ENCODE measurements around the gene ANO2.

ANO2 gene

GRCh38 chr12:5525783-5526367 lies 419.2 kb downstream of the ANO2 start:
- no peak for DNase-seq

DNA sequence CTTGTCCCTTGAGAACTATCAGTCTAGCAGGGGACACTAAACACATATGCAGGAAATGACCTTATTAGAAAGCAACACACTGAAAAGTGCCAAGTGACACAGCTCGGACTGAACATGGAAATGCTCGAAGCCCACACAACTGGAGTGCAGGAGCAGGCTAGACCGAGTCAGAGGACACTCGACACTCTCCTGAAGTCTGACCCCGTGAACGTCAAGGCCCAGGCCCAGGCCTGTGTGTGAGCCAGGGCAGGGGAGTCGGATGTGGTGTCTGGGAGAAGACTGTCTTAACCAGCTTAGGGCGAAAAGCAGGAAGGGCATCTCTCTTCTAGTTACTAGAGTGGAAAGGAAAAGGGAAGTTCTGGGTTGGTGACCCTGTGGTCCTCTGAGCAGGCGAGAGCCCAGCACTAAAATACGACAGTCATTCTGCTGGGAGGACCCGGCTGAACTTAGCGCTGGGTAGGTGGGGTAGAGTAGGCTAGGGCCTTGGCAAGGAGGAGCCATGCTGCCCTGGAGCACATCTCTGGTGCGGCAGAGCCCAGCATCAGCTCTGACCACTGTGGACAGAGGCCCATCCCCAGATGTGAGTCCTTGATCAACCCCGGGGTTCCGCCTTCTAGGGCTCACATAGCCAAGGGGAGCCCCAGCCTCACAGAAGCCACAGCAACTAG lies 420.2 kb downstream of the ANO2 start:
- DNase-seq: no peak

- no peak for DNase-seq
Measured at GRCh38 chr12:5524116-5524768, 420.8 kb downstream of the ANO2 start.

DNA sequence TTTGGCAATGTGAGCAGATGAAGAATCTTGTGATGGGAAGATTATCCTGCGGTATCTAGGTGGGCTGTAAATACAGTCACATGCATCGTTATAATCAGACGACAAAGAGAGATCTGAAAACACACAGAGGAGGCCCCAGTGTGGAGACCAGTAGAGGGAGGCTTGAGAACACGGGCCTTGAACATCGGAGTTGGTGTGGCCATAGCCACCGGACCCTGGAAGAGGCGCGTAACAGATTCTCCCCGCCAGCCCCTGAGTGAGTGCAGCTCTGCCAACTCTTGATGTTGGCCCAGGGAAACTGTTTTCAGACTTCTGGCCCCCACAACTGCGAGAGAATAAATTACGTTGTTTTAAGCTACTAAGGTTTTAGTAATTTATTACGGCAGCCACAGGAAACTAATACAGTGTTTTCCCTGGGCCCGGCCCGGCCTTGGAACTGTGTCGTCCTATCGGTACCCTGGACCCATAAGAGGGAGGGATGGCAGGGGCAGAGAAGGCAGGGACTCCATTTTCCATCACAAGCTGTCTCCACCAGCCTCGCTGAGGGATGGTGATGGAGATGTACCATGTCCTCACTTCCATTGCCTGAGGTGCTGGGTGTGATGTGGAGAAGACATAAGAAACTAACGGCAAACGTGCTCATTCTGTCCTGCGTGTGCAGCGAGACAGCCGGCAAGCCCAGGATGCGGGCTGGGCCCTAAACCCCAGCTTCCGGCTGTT lies 421.5 kb downstream of the ANO2 start:
- DNase-seq: no peak

- no peak for DNase-seq
Measured at GRCh38 chr12:5522432-5523335, 422.4 kb downstream of the ANO2 start.

DNA sequence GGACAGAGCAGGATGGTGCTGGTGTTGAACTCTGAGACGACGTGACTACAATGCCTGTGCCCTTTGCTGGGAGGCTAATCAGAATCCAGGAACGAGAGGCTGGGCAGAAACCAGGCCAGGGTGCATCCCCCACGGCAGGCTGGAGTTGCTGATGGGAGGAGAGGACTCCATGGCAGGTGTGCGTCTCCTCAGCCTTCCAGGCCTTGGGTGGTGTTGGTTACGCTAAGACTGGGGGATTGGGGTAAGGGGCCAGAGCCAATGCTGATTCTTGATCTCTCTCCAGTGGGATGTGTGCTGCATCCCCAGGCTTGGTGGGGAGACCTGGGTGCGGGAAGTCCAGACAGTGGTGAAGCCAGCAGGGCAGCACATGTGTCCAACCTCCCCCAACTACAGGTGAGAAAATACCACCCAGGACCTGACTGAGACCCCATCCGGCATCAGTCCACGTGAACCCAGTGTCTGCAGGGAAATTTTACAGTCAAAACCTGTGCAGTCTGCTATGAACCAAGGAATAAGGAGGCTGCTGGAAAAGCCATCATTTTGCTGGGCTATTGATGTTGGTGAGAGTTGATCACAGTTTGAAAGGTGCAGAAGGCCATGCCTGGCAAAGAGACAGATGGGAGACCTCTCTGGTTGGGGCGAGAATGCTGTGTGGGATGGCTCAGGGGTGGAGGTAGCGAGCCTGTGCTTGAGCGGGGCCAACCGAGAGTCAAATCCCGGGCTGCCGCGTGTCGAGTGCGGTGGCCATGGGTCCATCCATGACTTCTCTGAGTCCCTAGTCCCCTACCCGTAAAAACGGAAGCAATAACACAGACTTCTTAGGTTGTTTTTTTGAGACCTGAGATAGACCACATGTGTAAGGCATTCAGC lies 423.4 kb downstream of the ANO2 start:
- no peak for DNase-seq

- DNase-seq: no peak
Measured at GRCh38 chr12:5520831-5521230, 424.2 kb downstream of the ANO2 start.

- no peak for DNase-seq
Measured at GRCh38 chr12:5520037-5520436, 425.0 kb downstream of the ANO2 start.

DNA sequence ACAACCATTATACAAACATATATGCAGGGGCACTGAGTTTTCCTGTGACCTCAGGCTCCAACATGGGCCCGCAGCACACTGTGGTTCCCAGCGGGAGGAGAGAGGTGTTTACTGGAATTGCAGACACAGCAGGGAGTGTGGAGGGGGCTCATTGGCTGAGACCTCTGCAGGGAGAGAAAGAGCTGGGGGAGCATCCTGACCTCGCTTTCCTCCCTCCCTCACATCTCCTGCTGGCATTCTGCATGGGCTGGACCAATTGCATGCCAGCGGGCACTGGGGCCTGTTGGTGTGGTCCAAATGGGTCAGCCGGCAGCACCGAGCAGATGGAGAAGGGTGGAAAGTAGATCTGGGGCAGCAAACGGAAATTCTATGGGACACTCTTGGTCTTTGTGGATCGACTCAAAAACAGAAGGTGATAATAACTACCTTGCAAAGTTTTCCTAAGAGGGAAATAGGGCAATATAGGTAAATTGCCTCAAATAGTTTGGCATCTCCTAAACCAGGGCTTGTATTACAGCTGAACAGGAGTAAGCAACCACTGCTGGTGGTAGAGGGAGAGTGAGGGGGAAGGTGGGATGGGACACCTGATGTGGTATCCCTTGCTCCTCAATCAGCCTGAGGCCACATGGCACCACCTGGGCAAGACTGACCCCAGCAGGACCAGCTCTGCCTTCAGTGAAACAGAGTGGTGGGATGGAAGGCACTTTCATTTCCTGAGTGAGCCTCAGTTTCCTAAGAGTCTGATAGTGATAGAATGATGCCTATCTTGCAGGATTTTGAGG lies 426.3 kb downstream of the ANO2 start:
- no peak for DNase-seq

DNA sequence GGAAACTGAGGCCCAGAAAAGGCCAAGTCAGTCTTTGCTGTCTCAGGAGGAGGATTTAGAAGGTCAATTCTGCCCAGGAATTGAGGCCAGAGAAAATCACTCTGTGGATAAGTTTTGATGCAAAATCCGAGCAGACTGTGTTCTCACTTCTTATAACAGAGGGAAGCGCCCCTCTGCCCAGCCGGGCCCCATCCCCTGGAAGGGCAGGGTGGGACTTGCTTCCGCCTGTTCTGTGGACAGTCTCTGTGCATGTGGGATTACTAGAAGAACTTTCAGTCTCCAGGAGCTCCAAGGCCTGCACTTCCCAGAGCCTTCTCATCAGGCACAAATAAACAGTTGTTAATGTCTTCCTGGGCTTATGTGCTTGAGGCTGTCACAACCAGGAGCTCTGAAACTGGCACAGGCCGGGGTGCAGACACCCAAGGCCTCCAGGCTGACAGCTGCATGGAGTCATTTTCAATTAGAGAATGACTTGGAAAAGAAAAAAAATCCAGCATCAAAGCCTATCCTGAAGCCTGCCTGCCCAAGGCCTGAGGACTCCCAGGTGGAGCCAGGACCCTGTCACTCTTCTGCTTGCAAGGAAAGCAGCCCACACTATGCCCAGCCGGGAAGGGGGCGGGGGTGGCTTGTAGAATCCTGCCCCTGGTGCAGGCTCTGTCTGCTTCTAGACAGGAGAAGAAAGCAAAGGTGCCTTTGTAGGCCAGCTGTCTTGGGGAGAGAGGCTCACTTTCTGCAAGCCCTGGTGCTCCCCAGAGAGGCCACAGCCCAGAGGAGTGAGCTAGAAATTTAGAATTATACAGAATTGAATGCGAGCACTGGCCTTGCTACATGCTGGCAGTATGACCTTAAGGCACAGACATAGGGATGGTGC lies 428.5 kb downstream of the ANO2 start:
- DNase-seq: no peak

DNA sequence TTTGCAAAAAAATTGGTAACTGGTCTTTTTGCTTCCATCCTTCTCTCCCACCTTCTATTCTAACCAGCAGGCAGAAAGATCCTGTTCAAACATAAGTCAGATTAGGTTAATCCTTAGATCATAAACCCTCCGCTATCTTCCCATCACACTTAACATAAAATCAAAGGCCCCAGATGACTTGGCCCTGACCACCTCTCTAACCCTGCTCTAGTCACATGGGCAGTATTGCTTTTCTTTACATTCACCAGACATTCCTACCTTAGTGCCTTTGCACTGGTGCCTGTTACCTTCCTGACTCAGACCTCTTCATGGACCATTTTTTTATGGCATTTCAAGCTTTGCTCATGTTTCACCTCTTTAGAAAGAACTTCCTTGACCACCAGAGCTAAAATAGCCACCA lies 429.6 kb downstream of the ANO2 start:
- DNase-seq: no peak

DNA sequence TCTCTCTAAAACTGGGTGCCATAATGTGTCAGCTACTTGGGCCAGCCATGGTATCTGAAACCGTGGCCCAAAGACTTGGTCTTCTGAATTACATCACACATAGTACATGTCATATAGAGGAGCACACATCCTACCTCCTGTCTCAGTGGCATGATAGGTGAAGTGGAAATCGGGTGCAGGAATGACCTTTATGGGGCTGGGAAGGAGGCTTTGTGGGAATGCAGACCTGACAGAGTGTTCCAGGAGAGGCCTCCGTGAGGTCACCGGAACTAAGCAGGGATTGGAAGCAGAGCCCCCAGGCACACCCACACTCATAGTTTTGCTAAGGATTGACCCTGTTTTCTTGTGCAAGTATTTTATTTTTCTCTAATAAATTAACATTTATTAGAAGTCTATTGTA lies 430.5 kb downstream of the ANO2 start:
- no peak for DNase-seq

DNA sequence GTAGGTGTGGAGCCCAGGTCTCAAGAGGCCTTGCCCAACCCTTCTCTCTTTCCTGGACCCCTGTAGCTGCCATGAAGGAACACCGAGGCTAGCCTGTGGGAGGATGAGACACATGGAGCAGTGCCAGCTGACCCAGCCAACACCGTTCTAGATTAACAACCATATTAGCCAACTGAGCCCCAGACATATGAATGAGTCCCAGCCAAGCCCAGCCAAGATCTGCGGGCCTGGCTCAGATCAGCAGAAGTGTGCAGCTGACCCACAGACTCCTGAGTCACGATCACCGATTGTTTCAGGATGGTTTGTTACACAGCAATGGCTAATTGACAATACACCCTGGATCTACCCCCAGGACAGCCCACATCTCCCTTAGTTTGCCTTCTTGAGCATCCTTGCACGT lies 431.0 kb downstream of the ANO2 start:
- DNase-seq: no peak

- DNase-seq: no peak
Measured at GRCh38 chr12:5513406-5513805, 431.7 kb downstream of the ANO2 start.
